HUES64 (cell line): Measurements from ENCODE around the gene BYSL.
"Not testable (repeated sequence)": the region's sequence is repeated elsewhere in the genome, so short reads cannot be mapped to it uniquely, and the experiment has no call there.

Source experiments
- H3K27ac ChIP-seq: 2 replicates; pipeline ENCODE4 v1.7.0; 2013; ENCODE audit warnings: low read depth, low read length, inconsistent platforms
- H3K27me3 ChIP-seq: 2 replicates; pipeline ENCODE4 v1.6.1; 2013; ENCODE audit warnings: mild to moderate bottlenecking, low read length; ENCODE audit not compliant: insufficient read depth
- H3K36me3 ChIP-seq: 2 replicates; pipeline ENCODE4 v1.6.1; 2013; ENCODE audit warnings: mild to moderate bottlenecking, low read length; ENCODE audit not compliant: insufficient read depth
- H3K4me1 ChIP-seq: 2 replicates; pipeline ENCODE4 v1.6.1; 2013; ENCODE audit warnings: mild to moderate bottlenecking, low read length, moderate library complexity; ENCODE audit not compliant: insufficient read depth
- H3K4me3 ChIP-seq: 2 replicates; pipeline ENCODE4 v1.5.1; 2013; ENCODE audit warnings: mild to moderate bottlenecking, low read length, moderate library complexity
- H3K9ac ChIP-seq: 2 replicates; pipeline ENCODE4 v1.6.1; 2013; ENCODE audit warnings: mild to moderate bottlenecking, low read depth, low read length
- H3K9me3 ChIP-seq: 2 replicates; pipeline ENCODE4 v1.6.1; 2013; ENCODE audit warnings: low read depth, low read length; ENCODE audit not compliant: insufficient read depth
- WGBS: fragments of 150-250, 120-280 bp; methylation state at CpG from one replicate; pipeline ENCODE4 v1.1.7; 2013; ENCODE audit warnings: missing lambda C conversion rate; 5-methylcytosine and 5-hydroxymethylcytosine counted together

BYSL gene

GRCh38 chr6:41937472-41937860 lies 16.2 kb downstream of the BYSL start:
- H3K9ac ChIP-seq: no peak overlapping the region
- peaks cover 9% of the 10 kb centered on the region; the same call in 1 of the 2 replicates for H3K27me3 ChIP-seq
- 62% methylated on average over 2 of the region's 2 CpGs for WGBS
- no peak overlapping the region for H3K4me3 ChIP-seq
- peaks cover 26% of the 10 kb centered on the region for H3K4me1 ChIP-seq
- H3K36me3 ChIP-seq: peaks cover 34% of the 10 kb centered on the region
- no peaks in the 10 kb centered on the region for H3K9me3 ChIP-seq
- H3K27ac ChIP-seq: no peak overlapping the region

DNA sequence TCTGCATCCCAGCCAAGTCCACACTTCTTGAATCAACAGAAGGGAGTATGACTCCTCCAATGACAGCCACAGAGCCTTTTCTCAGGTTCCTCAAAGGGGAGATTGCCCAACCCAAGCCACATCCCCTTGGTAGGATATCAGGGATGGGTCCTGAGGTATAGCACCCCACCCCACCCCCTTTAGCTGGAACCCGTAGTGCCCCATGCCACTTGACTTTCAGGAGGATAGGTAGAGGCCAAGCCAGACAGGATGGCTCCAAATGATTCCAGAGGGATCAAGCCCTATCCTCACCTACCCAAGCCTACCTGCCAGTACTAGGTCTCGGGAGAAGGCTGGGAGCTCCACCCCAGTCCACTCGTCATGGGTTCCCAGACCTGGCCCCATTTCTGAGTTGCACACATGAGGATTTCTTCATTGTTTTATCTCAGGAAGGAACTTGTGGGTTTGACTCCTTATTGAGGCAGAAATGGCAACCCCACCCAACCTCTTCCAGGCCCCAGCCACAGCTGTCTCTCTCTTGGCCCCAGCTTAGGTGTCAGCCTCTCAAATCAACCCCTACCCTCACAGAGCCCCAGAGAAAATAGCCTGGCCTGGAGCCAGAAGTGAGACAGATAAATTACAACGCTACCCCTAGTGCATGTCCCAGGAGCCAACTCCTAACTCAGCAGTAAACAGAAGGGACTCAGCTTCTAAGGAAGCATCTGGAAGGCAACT lies 16.7 kb downstream of the BYSL start:
- Histone ChIP-seq H3K27ac (no peak overlapping the region), H3K27me3 (peaks cover 9% of the 10 kb centered on the region; the same call in 1 of the 2 replicates), H3K4me1 (peaks cover 26% of the 10 kb centered on the region), H3K36me3 (peaks cover 28% of the 10 kb centered on the region), H3K4me3 (no peak overlapping the region), H3K9ac (no peak overlapping the region), H3K9me3 (no peaks in the 10 kb centered on the region)
- 81% methylated on average over 4 of the region's 4 CpGs for WGBS

DNA sequence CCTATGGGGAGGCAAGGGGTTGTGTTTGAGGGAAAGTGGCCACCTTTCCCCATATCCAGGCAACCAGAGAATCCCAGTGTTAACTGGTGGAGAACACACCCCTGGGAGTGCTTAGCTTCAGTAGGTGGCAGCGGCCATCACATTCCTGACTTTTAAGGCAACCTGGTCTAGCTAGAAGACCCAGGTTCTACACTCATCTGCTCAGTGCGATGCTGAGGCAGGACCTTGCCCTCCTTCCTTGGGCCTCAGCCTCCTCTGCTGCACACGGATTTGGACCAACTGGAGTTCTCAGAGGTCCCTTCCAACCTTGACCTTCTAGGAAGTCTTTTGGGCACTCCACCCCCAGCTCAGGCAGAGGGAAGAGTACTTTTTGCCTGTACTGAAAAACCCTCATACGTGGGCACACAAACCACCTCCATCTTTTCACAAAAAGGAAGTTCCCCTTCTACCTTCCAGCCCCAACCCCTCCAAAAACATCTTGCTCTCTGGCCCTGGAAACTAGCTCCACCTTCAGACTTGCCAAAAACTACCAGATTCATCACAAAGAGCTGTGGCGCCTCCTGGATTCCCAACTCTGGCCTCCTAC lies 17.4 kb downstream of the BYSL start:
- Histone ChIP-seq H3K4me3 (peak overlapping the region; percentile 73; the same call in 1 of the 2 replicates), H3K36me3 (peaks cover 21% of the 10 kb centered on the region), H3K27ac (0 out of 2 replicates have a peak overlapping the region, but pooled peaks have one; percentile 11), H3K9ac (no peak overlapping the region), H3K4me1 (peaks cover 26% of the 10 kb centered on the region), H3K27me3 (peaks cover 9% of the 10 kb centered on the region; the same call in 1 of the 2 replicates), H3K9me3 (no peaks in the 10 kb centered on the region)
- 64% methylated on average over 5 of the region's 5 CpGs for WGBS

- Histone ChIP-seq H3K4me1 (peaks cover 26% of the 10 kb centered on the region), H3K27me3 (peaks cover 9% of the 10 kb centered on the region; the same call in 1 of the 2 replicates), H3K9ac (no peak overlapping the region), H3K4me3 (peak overlapping the region; percentile 73), H3K36me3 (peaks cover 15% of the 10 kb centered on the region), H3K27ac (no peak overlapping the region; the same call in 1 of the 2 replicates), H3K9me3 (no peaks in the 10 kb centered on the region)
- 10% methylated on average over 11 of the region's 11 CpGs for WGBS
Observed at GRCh38 chr6:41939176-41939847, 18.0 kb downstream of the BYSL start.

DNA sequence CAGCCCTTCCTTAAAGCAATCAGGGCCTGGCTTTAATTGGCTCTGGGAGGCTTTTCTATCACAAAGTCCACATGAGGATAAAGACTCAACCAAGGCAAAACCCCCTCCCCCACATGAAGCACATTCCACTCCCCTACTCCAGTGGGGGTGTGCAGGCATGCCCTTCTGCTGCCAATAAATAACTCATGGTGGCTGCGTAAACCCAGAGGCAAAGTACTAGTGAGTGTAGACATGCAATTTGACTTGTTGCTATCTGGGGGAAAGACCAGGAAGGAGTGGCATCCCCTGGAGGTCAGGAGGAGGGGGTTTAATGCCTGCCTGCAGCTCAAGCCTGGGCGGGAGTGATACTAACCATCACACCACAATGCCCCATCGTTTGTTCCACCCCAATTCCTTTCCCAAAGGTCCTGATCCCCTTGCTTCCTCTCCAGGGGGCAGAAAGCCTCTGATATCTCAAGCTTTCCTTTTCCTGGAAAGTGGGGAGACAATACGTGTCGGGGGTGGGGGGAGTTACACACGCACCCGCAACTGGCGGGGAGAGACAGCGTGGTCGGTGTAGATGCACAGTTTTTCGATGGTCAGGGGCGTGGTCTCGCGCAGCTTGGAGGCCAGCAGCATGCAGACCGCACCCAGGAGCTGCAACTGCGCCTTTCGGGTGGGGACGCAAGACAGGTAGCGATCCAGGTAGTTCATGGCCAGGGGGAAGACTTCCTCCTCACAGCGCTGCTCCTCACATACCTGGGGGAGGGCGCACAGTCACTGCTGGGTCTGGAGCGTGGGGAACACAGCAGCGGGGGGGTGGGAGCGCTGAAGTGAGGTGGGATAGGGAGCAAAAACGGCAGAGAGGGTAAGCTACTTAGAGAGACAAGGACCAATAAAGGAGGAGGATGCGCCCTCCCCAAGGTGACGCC lies 18.8 kb downstream of the BYSL start:
- Histone ChIP-seq H3K4me3 (peak overlapping the region; percentile 73), H3K4me1 (peaks cover 26% of the 10 kb centered on the region), H3K27me3 (peaks cover 9% of the 10 kb centered on the region; the same call in 1 of the 2 replicates), H3K36me3 (peaks cover 7% of the 10 kb centered on the region; the same call in 1 of the 2 replicates), H3K9ac (peak overlapping the region; percentile 32; the same call in 1 of the 2 replicates), H3K27ac (no peak overlapping the region; the same call in 1 of the 2 replicates), H3K9me3 (no peaks in the 10 kb centered on the region)
- WGBS: 5% methylated on average over 27 of the region's 27 CpGs

GRCh38 chr6:41940759-41941279 lies 19.5 kb downstream of the BYSL start:
- H3K4me1 ChIP-seq: peaks cover 26% of the 10 kb centered on the region

GRCh38 chr6:41941280-41942066 lies 20.2 kb downstream of the BYSL start, which contains the start of gene CCND3:
Gene CCND3, minus strand, starts transcription at chr6:41941808. Its CDS starts 159 bp downstream, at chr6:41941649.
- H3K4me3 ChIP-seq: peak within 1 kb of the TSS; percentile 73
- peaks cover 9% of the 10 kb centered on the region; the same call in 1 of the 2 replicates for H3K27me3 ChIP-seq
- H3K9ac ChIP-seq: peak within 1 kb of the TSS; percentile 32
- no peaks in the 10 kb centered on the region for H3K9me3 ChIP-seq
- peaks cover 4% of the 10 kb centered on the region; the same call in 1 of the 2 replicates for H3K36me3 ChIP-seq
- no peak within 1 kb of the TSS for H3K27ac ChIP-seq
- WGBS: under 1% methylated on average over 87 of the region's 87 CpGs
- peaks cover 26% of the 10 kb centered on the region for H3K4me1 ChIP-seq

More at GRCh38 chr6:41940759-41941279, 19.5 kb downstream of the BYSL start:
- Histone ChIP-seq H3K27me3 (peaks cover 9% of the 10 kb centered on the region; the same call in 1 of the 2 replicates), H3K27ac (no peak overlapping the region), H3K9ac (peak overlapping the region; percentile 32), H3K36me3 (peaks cover 4% of the 10 kb centered on the region; the same call in 1 of the 2 replicates), H3K4me3 (peak overlapping the region; percentile 73), H3K9me3 (no peaks in the 10 kb centered on the region)
- WGBS: under 1% methylated on average over 38 of the region's 38 CpGs

DNA sequence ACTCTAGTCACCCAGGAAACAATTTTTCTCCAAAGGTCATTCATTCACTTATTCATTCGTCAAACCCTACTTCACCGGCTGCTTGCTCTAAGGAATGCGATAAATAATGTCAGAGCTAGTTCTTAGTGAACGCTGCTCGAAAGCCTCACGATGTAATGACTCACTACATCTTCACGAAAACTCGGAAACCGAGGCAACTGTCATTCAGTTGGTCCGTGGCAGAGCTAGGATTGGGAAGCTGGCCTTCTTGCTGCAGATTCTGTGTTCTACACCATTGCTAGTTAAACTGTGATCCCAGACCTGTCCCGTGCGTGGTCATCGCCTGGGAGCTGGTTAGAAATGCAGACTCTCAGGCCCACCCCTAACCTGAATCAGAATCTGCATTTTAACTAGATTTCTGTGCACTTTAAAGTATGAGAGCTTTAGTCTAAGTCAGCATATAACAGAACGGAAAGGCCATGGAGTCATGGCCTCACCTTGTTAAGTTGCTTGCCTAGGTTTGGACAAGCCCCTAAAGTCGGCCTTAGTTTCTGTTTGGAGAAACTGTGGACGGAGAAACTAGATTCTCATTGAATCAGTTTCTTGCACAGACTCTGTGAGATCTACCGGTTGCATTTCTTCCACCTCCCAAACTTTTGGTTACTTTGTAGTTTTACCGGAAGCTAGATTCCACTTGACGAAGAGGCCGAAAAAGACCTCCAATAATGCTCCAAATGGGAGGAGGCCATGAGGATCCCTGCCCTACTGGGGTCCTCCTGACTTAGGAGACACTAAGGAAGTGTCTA lies 21.0 kb downstream of the BYSL start:
- H3K9ac ChIP-seq: no peak overlapping the region
- H3K4me3 ChIP-seq: peak overlapping the region; percentile 73
- no peak overlapping the region for H3K27ac ChIP-seq
- 54% methylated on average over 20 of the region's 20 CpGs for WGBS
- H3K9me3 ChIP-seq: no peaks in the 10 kb centered on the region
- no peaks in the 10 kb centered on the region; the same call in 1 of the 2 replicates for H3K36me3 ChIP-seq
- peaks cover 26% of the 10 kb centered on the region for H3K4me1 ChIP-seq
- H3K27me3 ChIP-seq: peaks cover 9% of the 10 kb centered on the region; the same call in 1 of the 2 replicates

GRCh38 chr6:41942882-41943281 lies 21.6 kb downstream of the BYSL start:
- WGBS: 95% methylated on average over 10 of the region's 14 CpGs
- not testable (repeated sequence) for H3K36me3 ChIP-seq, H3K27ac ChIP-seq, H3K27me3 ChIP-seq, H3K4me3 ChIP-seq, H3K9me3 ChIP-seq, H3K9ac ChIP-seq
- H3K4me1 ChIP-seq: peaks cover 26% of the 10 kb centered on the region
